HepG2 (cell line): ENCODE measurements around the gene CCNA2. TPM values are rescaled to one million over a fixed set of nuclear protein-coding genes. Genes with fewer than 3 reads are reported as not detected.

Experiments used
- HDAC1 ChIP-seq: sonication (generic); formaldehyde crosslinking; IDR thresholded peaks from 2 replicates; pipeline ENCODE4 v1.5.1; 2020; ENCODE audit warnings: mild to moderate bottlenecking, missing genetic modification reagents
- HNF4A ChIP-seq: sonication (generic); formaldehyde crosslinking; IDR thresholded peaks from 2 replicates; pipeline ENCODE4 v1.4.0; 2020; ENCODE audit warnings: missing genetic modification reagents
- JUN ChIP-seq: sonication (generic); formaldehyde crosslinking; IDR thresholded peaks from 2 replicates; pipeline ENCODE4 v1.4.0; 2020; ENCODE audit warnings: mild to moderate bottlenecking, missing genetic modification reagents
- JUNB ChIP-seq: sonication (generic); formaldehyde crosslinking; IDR thresholded peaks from 2 replicates; pipeline ENCODE4 v1.8.0; 2022; ENCODE audit warnings: missing genetic modification reagents, mild to moderate bottlenecking, borderline replicate concordance
- KDM2A ChIP-seq: sonication (generic); formaldehyde crosslinking; IDR thresholded peaks from 2 replicates; pipeline ENCODE4 v1.4.0; 2020; ENCODE audit warnings: low read depth, missing genetic modification reagents, borderline replicate concordance
- KLF6 ChIP-seq: IDR thresholded peaks from 2 replicates; pipeline ENCODE4 v1.8.0; 2016; ENCODE audit warnings: missing biosample characterization, missing genetic modification reagents
- MIER2 ChIP-seq: IDR thresholded peaks from 2 replicates; pipeline ENCODE4 v1.6.1; 2016; ENCODE audit warnings: missing biosample characterization, missing genetic modification reagents
- SCMH1 ChIP-seq: sonication (generic); formaldehyde crosslinking; IDR thresholded peaks from 2 replicates; pipeline ENCODE4 v1.9.0; 2021; ENCODE audit warnings: missing genetic modification reagents, mild to moderate bottlenecking, borderline replicate concordance
- SIN3A ChIP-seq: IDR thresholded peaks from 2 replicates; pipeline ENCODE4 v1.6.1; 2011; ENCODE audit warnings: low read depth, mild to moderate bottlenecking, control low read depth, low read length, borderline replicate concordance
- THYN1 ChIP-seq: sonication (generic); formaldehyde crosslinking; IDR thresholded peaks from 2 replicates; pipeline ENCODE4 v1.8.1; 2023; ENCODE audit warnings: low read depth, mild to moderate bottlenecking, moderate library complexity, missing genetic modification reagents, borderline replicate concordance
- ZNF282 ChIP-seq: fragments of 450-650 bp; IDR thresholded peaks from 2 replicates; pipeline ENCODE4 v1.6.1; 2018; ENCODE audit not compliant: partially characterized antibody
- ZNF570 ChIP-seq: sonication (generic); formaldehyde crosslinking; IDR thresholded peaks from 2 replicates; pipeline ENCODE4 v1.4.0; 2020; ENCODE audit warnings: mild to moderate bottlenecking, missing genetic modification reagents, borderline replicate concordance
- ZNF672 ChIP-seq: sonication (generic); formaldehyde crosslinking; IDR thresholded peaks from 2 replicates; pipeline ENCODE4 v1.8.1; 2022; ENCODE audit warnings: missing genetic modification reagents
- polyA plus RNA-seq, 8 experiments: library from polyadenylated mRNA; depleted of rRNA in 3 of 8; stranded (reverse) in 7 of 8; unstranded in 1 of 8; fragments of >200 nt; fragmentation: Illumina TruSeq in 4 of 8; extraction: Trizol in 4 of 8; gene quantifications; 2 replicates each; pipeline versions ENCODE4 v1.2.1 to v1.2.3, GENCODE V29; 2011 to 2016; ENCODE audit warnings: low read depth in 4 of 8, missing spikeins in 1 of 8, mixed read lengths in 1 of 8; ENCODE audit not compliant: insufficient read depth in 1 of 8
- total RNA-seq, 5 experiments: library from RNA; depleted of rRNA; stranded (reverse); fragments of >200 nt; fragmentation: Illumina TruSeq; extraction: Trizol; gene quantifications; 2 replicates each; pipeline ENCODE4 v1.2.3, GENCODE V29; 2016; ENCODE audit warnings: low read depth in 1 of 5
- TF ChIP-seq, protein P1 (sequence below): sonication (generic); formaldehyde crosslinking; IDR thresholded peaks from 2 replicates; pipeline ENCODE4 v1.5.1; 2020; ENCODE audit warnings: mild to moderate bottlenecking, moderate library complexity, missing genetic modification reagents
- TF ChIP-seq, protein P2 (sequence below): sonication (generic); formaldehyde crosslinking; IDR thresholded peaks from 2 replicates; pipeline ENCODE4 v1.9.0; 2021; ENCODE audit warnings: mild to moderate bottlenecking, missing genetic modification reagents
- TF ChIP-seq, protein P3 (sequence below): sonication (generic); formaldehyde crosslinking; IDR thresholded peaks from 2 replicates; pipeline ENCODE4 v1.8.0; 2022; ENCODE audit warnings: mild to moderate bottlenecking, missing genetic modification reagents
- TF ChIP-seq, protein P4 (sequence below): IDR thresholded peaks from 2 replicates; pipeline ENCODE4 v1.6.1; 2016; ENCODE audit warnings: missing biosample characterization, missing genetic modification reagents, low read depth

CCNA2 gene
- total and polyA plus RNA-seq, 2 of the 13 experiments (the other 11 are each of a cell fraction or from before 2014, with no cell fraction given), result 31.3 to 105 TPM

DNA sequence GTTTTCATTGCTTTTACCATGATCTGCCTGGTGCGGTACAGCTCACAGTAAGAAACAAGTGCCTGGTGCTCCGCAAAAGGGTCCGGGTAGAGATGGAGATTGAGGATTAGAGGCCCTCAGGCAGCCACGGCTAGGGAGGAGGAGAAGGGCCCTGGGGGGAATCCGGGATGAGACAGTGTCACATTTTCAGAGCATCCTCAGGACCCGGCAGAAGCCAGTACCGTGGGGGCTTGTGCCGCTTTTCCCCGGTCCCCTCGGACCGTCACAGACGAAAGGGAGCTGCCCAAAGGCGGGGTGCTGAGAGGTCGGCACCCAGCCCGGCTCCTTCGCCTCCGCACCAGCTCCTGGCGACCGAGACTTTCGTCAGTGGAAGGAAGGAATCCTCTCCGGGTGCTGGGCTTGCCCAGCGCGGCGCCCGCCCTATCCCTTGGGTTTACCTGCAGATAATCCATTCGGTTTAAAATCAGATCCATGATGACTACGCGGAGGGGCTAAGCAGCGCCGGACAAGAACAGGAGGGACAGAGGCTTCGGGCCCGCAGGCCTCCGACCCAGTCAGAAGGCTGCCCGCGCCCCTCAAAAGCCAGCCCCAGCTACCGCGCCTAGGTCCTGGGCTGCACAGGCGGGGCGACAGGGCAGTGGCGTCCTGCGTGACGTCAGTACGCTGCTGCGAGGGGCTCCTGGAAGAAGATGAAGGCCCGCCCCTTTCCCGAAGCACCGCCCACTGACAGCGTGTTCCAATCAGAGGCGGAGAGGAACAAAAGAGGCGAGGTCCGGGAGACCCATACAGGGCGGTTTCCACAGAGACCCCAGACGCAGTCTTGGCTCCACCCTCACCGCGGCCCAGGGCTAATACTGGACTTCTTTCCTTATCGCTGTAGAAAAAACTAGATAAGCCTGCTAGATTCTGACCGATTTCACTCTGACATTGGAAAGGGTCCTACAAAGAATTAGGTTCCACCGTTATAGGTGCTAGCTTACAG lies 46.4 kb upstream of the CCNA2 start, which contains the start of gene BBS7 (continued):
- TF ChIP-seq HDAC1 (CRISPR knock-in tag), result peak; percentile 37
- no peak for TF ChIP-seq HNF4A (CRISPR knock-in tag)
- TF ChIP-seq ZNF570, result no peak
- TF ChIP-seq THYN1 (CRISPR knock-in tag), result no peak
- TF ChIP-seq, protein P1, sequence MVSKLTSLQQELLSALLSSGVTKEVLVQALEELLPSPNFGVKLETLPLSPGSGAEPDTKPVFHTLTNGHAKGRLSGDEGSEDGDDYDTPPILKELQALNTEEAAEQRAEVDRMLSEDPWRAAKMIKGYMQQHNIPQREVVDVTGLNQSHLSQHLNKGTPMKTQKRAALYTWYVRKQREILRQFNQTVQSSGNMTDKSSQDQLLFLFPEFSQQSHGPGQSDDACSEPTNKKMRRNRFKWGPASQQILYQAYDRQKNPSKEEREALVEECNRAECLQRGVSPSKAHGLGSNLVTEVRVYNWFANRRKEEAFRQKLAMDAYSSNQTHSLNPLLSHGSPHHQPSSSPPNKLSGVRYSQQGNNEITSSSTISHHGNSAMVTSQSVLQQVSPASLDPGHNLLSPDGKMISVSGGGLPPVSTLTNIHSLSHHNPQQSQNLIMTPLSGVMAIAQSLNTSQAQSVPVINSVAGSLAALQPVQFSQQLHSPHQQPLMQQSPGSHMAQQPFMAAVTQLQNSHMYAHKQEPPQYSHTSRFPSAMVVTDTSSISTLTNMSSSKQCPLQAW (CRISPR knock-in tag), result peak; percentile 43; the same call in 1 of the 2 replicates
- no peak for TF ChIP-seq ZNF282
- TF ChIP-seq MIER2, result no peak
- 0 out of 2 replicates have a peak, but pooled peaks have one; percentile 47 for TF ChIP-seq KLF6 (CRISPR knock-in tag)
- TF ChIP-seq, protein P2, sequence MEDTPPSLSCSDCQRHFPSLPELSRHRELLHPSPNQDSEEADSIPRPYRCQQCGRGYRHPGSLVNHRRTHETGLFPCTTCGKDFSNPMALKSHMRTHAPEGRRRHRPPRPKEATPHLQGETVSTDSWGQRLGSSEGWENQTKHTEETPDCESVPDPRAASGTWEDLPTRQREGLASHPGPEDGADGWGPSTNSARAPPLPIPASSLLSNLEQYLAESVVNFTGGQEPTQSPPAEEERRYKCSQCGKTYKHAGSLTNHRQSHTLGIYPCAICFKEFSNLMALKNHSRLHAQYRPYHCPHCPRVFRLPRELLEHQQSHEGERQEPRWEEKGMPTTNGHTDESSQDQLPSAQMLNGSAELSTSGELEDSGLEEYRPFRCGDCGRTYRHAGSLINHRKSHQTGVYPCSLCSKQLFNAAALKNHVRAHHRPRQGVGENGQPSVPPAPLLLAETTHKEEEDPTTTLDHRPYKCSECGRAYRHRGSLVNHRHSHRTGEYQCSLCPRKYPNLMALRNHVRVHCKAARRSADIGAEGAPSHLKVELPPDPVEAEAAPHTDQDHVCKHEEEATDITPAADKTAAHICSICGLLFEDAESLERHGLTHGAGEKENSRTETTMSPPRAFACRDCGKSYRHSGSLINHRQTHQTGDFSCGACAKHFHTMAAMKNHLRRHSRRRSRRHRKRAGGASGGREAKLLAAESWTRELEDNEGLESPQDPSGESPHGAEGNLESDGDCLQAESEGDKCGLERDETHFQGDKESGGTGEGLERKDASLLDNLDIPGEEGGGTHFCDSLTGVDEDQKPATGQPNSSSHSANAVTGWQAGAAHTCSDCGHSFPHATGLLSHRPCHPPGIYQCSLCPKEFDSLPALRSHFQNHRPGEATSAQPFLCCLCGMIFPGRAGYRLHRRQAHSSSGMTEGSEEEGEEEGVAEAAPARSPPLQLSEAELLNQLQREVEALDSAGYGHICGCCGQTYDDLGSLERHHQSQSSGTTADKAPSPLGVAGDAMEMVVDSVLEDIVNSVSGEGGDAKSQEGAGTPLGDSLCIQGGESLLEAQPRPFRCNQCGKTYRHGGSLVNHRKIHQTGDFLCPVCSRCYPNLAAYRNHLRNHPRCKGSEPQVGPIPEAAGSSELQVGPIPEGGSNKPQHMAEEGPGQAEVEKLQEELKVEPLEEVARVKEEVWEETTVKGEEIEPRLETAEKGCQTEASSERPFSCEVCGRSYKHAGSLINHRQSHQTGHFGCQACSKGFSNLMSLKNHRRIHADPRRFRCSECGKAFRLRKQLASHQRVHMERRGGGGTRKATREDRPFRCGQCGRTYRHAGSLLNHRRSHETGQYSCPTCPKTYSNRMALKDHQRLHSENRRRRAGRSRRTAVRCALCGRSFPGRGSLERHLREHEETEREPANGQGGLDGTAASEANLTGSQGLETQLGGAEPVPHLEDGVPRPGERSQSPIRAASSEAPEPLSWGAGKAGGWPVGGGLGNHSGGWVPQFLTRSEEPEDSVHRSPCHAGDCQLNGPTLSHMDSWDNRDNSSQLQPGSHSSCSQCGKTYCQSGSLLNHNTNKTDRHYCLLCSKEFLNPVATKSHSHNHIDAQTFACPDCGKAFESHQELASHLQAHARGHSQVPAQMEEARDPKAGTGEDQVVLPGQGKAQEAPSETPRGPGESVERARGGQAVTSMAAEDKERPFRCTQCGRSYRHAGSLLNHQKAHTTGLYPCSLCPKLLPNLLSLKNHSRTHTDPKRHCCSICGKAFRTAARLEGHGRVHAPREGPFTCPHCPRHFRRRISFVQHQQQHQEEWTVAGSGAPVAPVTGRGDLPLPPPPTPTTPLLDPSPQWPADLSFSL (CRISPR knock-in tag), result no peak
- TF ChIP-seq JUN (CRISPR knock-in tag), result no peak
- TF ChIP-seq JUNB, result no peak
- TF ChIP-seq, protein P3, sequence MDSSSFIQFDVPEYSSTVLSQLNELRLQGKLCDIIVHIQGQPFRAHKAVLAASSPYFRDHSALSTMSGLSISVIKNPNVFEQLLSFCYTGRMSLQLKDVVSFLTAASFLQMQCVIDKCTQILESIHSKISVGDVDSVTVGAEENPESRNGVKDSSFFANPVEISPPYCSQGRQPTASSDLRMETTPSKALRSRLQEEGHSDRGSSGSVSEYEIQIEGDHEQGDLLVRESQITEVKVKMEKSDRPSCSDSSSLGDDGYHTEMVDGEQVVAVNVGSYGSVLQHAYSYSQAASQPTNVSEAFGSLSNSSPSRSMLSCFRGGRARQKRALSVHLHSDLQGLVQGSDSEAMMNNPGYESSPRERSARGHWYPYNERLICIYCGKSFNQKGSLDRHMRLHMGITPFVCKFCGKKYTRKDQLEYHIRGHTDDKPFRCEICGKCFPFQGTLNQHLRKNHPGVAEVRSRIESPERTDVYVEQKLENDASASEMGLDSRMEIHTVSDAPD (CRISPR knock-in tag), result no peak
- TF ChIP-seq, protein P4, sequence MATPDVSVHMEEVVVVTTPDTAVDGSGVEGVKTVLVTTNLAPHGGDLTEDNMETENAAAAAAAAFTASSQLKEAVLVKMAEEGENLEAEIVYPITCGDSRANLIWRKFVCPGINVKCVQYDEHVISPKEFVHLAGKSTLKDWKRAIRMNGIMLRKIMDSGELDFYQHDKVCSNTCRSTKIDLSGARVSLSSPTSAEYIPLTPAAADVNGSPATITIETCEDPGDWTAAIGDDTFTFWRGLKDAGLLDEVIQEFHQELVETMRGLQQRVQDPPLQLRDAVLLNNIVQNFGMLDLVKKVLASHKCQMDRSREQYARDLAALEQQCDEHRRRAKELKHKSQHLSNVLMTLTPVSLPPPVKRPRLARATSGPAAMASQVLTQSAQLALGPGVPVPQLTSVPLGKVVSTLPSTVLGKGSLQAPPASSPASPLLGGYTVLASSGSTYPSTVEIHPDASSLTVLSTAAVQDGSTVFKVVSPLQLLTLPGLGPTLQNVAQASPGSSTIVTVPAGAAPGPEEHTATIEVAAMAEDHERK (CRISPR knock-in tag), result peak; percentile 59; the same call in 1 of the 2 replicates
- TF ChIP-seq ZNF672 (CRISPR knock-in tag), result no peak
- TF ChIP-seq SCMH1 (CRISPR knock-in tag), result no peak
- peak; percentile 78 for TF ChIP-seq KDM2A (CRISPR knock-in tag)
- TF ChIP-seq SIN3A, result peak; percentile 28; the same call in 1 of the 2 replicates
